GM12864 (cell line): ENCODE measurements around the gene GIPC2.

Experiments used
- DNase-seq: peaks from one replicate; pipeline ENCODE4 v3.0.0-alpha.2; 2011; ENCODE audit warnings: low read depth
- H3K4me3 ChIP-seq: 2 replicates; pipeline ENCODE4 v1.5.1; 2011; ENCODE audit warnings: mild to moderate bottlenecking, low read depth, low read length, control low read depth
- TF ChIP-seq, protein P1 (sequence below): IDR thresholded peaks from 2 replicates; pipeline ENCODE4 v1.5.1; 2011; ENCODE audit warnings: low read depth, mild to moderate bottlenecking, moderate library complexity, low read length, control low read depth, inconsistent platforms; ENCODE audit errors: missing control alignments

GIPC2 gene

DNA sequence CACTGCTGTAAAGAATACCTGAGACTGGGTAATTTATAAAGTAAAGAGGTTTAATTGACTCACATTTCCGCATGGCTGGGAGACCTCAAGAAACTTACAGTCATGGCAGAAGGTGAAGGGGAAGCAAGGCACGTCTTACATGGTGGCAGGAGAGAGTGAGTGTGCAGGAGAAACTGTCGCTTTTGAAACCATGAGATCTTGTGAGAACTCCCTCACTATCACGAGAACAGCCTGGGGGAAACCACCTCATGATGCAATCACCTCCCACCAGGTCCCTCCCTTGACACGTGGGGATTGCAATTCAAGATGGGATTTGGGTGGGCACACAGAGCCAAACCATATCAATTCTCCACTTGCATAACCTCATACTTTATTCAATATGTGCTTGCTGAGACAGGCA lies 76.6 kb downstream of the GIPC2 start:
- DNase-seq: no peak
- TF ChIP-seq, protein P1, sequence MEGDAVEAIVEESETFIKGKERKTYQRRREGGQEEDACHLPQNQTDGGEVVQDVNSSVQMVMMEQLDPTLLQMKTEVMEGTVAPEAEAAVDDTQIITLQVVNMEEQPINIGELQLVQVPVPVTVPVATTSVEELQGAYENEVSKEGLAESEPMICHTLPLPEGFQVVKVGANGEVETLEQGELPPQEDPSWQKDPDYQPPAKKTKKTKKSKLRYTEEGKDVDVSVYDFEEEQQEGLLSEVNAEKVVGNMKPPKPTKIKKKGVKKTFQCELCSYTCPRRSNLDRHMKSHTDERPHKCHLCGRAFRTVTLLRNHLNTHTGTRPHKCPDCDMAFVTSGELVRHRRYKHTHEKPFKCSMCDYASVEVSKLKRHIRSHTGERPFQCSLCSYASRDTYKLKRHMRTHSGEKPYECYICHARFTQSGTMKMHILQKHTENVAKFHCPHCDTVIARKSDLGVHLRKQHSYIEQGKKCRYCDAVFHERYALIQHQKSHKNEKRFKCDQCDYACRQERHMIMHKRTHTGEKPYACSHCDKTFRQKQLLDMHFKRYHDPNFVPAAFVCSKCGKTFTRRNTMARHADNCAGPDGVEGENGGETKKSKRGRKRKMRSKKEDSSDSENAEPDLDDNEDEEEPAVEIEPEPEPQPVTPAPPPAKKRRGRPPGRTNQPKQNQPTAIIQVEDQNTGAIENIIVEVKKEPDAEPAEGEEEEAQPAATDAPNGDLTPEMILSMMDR: no peak
- H3K4me3 ChIP-seq: no peak overlapping the region

DNA sequence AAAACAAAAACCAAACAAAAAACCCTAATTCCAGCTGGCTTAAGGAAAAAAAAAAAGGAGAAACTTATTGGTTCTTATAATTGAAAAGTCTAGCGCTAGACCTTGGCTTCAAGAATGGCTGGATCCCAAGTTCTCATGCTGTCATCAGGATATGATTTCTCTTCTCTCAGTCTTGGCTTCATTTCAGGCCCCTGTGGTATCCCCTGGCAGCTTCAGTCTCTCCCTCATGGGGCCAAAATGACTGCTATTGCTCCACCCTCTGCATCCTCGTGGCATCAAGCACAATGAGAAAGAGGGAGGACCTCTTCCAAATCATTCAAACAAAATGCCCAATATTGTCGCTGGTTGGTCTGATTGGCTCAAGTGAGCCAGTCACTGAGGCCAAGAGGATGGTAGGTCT lies 80.7 kb downstream of the GIPC2 start:
- H3K4me3 ChIP-seq: no peak overlapping the region
- TF ChIP-seq, protein P1: no peak
- no peak for DNase-seq

DNA sequence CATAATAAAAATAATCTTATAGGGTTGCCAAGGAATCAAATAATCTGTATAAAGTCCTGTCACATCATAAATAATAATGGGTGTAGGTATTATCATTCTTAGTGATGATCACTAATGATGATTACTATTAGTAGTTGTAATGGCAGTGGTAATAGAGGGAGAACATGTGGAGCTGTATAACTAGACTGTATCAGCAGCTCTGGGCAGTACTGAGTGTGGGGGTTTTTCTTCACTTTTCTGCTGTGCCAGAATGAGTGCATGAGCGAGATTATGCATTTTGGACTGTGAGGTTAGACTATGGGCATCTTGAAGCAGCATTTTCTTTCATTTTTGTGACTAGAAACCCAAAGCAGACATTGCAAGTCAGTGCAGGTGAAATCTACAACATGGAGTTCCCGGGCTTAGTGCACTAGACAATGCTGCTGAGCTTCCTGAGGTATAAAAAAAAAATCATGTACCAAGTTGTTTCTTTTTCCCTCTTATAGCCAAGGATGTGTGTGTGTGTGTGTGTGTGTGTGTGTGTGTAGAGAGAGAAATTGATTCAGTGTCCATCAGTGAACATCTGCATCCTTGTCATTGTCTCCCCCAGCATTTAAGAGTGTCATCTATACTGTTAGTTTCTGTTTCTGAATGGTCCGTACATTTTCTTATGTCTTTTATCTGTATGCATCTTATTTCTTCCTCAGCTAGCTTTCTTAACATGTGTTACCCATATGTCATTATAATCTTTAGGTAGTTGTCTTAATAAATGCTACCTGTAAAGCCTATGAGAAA lies 86.6 kb downstream of the GIPC2 start:
- TF ChIP-seq, protein P1: no peak
- H3K4me3 ChIP-seq: no peak overlapping the region
- DNase-seq: no peak

DNA sequence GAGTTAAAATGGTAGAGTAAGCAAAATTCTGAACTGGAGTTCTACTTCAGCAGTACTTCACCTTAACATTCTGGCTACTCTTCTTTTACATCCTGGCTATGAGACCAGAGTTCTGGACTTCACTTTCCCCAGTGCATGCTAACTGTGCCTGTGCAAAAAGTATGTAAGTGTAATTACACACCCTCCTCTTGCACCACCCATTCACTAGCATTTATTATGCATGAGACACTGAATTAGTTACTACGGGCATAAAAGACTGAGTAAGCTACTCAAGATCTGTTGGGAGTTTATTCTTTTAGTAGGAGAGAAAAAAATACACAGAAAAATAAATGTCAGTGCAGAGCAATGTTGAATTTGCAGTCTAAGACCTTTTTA lies 87.2 kb downstream of the GIPC2 start:
- no peak overlapping the region for H3K4me3 ChIP-seq
- no peak for DNase-seq
- TF ChIP-seq, protein P1: no peak

DNA sequence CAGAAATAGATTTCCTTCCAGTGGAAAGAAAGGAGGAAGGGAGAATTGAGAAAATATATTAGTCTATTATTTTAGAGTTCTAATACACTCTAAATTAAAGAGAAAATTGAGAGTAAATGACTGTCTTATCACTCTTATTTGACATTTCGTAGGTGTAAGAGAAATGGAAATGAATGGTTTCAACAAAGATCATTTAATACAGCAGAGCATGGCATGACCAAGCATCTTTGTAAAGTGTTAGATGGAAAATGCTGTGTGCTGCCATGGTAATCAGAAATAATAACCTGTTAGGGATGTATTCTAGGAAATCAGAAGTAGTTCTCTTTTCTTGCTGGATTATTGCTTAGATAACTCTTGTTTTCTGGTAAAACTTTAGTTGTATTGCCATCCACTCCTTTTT lies 90.9 kb downstream of the GIPC2 start:
- TF ChIP-seq, protein P1: no peak
- H3K4me3 ChIP-seq: no peak overlapping the region
- DNase-seq: no peak

DNA sequence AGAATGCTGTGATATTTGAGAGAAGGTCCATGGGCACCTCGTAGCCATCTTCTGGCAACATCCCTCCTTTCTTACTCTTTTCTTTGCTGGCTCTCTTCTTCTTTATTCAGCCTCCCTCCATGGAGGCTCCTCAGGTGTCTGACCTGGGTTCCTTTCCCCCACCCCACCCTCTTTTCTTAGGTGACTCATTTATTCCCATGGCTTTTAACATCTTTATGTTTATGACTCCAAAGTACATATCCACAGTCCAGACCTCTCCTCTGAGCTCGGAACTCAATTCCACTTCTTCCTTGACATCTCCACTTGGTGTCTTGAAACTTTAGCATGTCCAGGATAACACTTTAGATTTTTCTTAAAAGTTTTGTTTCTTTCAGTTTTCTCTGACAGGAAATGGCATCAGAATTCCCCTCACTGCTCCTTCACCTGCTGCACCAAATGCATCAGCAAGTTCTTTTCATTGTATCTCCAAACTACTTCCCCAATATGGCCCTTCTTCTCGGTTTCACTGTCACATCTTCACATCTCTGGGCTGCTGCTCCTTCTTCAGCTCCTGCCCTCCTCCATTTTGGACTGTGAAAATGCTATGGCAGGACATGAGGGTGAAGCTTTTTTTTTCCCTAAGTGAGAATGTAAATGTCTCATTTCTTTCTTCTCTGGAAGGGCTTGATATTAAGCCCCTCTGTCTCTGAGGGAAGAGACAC lies 95.9 kb downstream of the GIPC2 start:
- DNase-seq: no peak
- TF ChIP-seq, protein P1: no peak
- no peak overlapping the region for H3K4me3 ChIP-seq

DNA sequence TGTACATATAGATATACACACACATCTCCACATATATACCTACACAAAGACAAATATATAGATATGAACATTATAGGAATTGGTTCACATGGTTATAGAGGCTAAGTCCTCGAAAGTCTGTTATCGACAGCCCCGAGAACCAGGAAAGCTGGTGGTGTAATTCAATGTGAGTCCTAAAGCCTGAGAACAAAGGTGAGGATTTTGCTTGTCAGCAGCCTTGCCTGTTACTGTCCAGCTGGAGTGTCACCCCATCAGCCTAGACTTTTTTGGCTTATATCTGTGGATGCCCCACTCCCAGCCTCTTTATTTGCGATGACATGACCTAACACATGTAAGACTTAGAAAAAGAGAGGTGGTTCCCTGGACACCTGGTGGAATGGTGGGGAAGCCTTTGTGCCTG lies 97.0 kb downstream of the GIPC2 start:
- TF ChIP-seq, protein P1: no peak
- H3K4me3 ChIP-seq: peak overlapping the region; percentile 4; the same call in 1 of the 2 replicates
- no peak for DNase-seq
